Sigmoid colon (tissue), 7 donors: ENCODE measurements around the gene C11orf21. TPM values are rescaled to one million over a fixed set of nuclear protein-coding genes. Genes with fewer than 3 reads are reported as not detected.

Source experiments
- DNase-seq: peaks from one replicate; pipeline ENCODE4 v3.0.0-alpha.2; 2019
- H3K27ac ChIP-seq, 4 donors: fragments of 200-600 bp; sonication (generic); one replicate each; pipeline ENCODE4 v1.5.1; 2016 to 2019; ENCODE audit warnings: mild to moderate bottlenecking in 1 of 4
- H3K27me3 ChIP-seq, 3 donors: fragments of 200-600 bp; sonication (generic); one replicate each; pipeline ENCODE4 v1.5.1; 2019; ENCODE audit warnings: mild to moderate bottlenecking in 1 of 3
- H3K36me3 ChIP-seq, 4 donors: fragments of 200-600 bp; sonication (generic); one replicate each; pipeline ENCODE4 v1.5.1; 2016 to 2019
- H3K4me1 ChIP-seq, 4 donors: fragments of 200-600 bp; sonication (generic); one replicate each; pipeline ENCODE4 v1.5.1; 2017 to 2019
- H3K4me3 ChIP-seq, 4 donors: fragments of 200-600 bp; sonication (generic); one replicate each; pipeline ENCODE4 v1.5.1; 2017 to 2019; ENCODE audit warnings: mild to moderate bottlenecking in 2 of 4, moderate library complexity in 1 of 4
- H3K9me3 ChIP-seq, 4 donors: fragments of 200-600 bp in 3 of 4; sonication (generic) in 3 of 4; one replicate each; pipeline versions ENCODE4 v1.5.1 to v1.6.1; 2013 to 2019
- EP300 ChIP-seq, 4 donors: sonication (generic); formaldehyde crosslinking; IDR thresholded peaks; one replicate each; pipeline ENCODE4 v1.6.1; 2017; ENCODE audit warnings: antibody characterized with exemption in 4 of 4
- POLR2A ChIP-seq, 2 donors: fragments of 450-650 bp; IDR thresholded peaks; one replicate each; pipeline ENCODE4 v1.6.1; 2016; ENCODE audit warnings: antibody characterized with exemption in 2 of 2, mild to moderate bottlenecking in 2 of 2, moderate library complexity in 2 of 2
- POLR2AphosphoS5 ChIP-seq, 4 donors: sonication (generic); formaldehyde crosslinking; IDR thresholded peaks; one replicate each; pipeline ENCODE4 v1.6.1; 2017; ENCODE audit warnings: antibody characterized with exemption in 4 of 4
- WGBS, 2 donors: extraction: QIAGEN DNeasy Blood & Tissue Kit; methylation state at CpG; one replicate each; pipeline ENCODE4 v1.1.7; 2013; 5-methylcytosine and 5-hydroxymethylcytosine counted together
- intact Hi-C: fragments of 100-400 bp; cut with DNase I; formaldehyde crosslinking; loops from one replicate; pipeline ENCODE4 v1.15.1; 2023
- polyA plus RNA-seq, 3 donors: library from polyadenylated mRNA; stranded (reverse); fragments of 200-250 nt; gene quantifications; one replicate each; pipeline ENCODE4 v1.2.3, GENCODE V29; 2013
- total RNA-seq, 4 donors: library from RNA; depleted of rRNA; stranded (reverse); fragments of >200 nt; gene quantifications; one replicate each; pipeline ENCODE4 v1.1.0, GENCODE V29; 2016
- TF ChIP-seq, protein P1 (sequence below), 4 experiments: fragments of 450-650 bp in 3 of 4; fragments of 200-600 bp in 1 of 4; IDR thresholded peaks; one replicate each; pipeline ENCODE4 v1.5.1; 2016 to 2019; ENCODE audit warnings: antibody characterized with exemption in 4 of 4, mild to moderate bottlenecking in 3 of 4, moderate library complexity in 2 of 4
- donor health status: healthy with polysubstance abuse.
- donor health status: Bipolar disorder and iron deficiency.
- donor health status: healthy.

Gene C11orf21
- total and polyA plus RNA-seq, 7 donors, result 0.68 to 6.2 (median 0.71) TPM; not detected in 4

DNA sequence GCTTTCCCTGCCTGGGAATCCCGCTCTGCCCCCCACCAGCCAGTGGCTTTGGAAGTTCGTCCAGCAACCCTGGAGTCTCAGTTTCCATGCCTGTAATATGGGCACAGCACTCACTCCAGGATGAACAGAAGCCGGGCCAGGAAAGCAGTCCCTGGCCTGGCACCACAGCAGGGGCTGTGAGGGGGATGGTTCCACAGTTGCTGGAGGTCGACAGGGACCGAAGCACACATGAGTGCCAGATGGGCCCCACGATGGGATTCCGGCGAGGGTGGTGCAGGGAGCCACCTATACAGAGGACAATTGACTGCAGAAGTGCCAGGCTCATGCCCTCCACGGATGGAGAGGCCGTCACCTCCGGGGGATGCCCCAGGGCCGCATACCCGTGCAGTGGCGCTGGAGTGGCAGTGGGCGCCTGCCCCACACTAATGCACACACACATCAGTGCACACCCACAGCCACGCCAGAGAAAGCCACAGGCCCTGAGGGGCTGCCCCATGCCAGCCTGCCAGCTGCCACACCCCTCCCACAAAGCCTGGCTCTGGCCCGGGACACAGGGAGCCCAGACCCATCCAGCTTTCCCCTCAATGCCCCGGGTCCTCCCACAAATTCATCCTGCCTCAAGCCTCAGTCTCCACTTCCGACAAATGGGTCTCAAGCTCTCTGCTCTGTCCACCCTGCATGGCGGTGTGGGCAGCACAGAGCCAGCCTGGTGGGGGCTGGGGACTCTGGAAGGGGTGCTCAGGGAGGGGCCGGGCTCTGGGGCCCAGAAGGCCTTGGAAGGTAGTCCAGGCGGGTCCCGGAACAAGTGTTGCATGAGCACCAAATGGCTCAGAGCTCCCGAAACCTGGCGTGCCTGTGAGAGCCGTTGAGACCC is 41.0 kb downstream of the C11orf21 start:
- Histone ChIP-seq H3K4me1 (no peaks in the 10 kb centered on the region), H3K9me3 (no peaks in the 10 kb centered on the region), H3K27ac (no peak overlapping the region), H3K27me3 (peaks cover 0 to 17% (median 0%) of the 10 kb centered on the region in 3 donors), H3K4me3 (no peak overlapping the region), H3K36me3 (no peaks in the 10 kb centered on the region)
- intact Hi-C loops, result no loop called here
- 87 to 89% methylated on average over 26 of the region's 26 CpGs for WGBS, 2 donors
- TF ChIP-seq, protein P1, sequence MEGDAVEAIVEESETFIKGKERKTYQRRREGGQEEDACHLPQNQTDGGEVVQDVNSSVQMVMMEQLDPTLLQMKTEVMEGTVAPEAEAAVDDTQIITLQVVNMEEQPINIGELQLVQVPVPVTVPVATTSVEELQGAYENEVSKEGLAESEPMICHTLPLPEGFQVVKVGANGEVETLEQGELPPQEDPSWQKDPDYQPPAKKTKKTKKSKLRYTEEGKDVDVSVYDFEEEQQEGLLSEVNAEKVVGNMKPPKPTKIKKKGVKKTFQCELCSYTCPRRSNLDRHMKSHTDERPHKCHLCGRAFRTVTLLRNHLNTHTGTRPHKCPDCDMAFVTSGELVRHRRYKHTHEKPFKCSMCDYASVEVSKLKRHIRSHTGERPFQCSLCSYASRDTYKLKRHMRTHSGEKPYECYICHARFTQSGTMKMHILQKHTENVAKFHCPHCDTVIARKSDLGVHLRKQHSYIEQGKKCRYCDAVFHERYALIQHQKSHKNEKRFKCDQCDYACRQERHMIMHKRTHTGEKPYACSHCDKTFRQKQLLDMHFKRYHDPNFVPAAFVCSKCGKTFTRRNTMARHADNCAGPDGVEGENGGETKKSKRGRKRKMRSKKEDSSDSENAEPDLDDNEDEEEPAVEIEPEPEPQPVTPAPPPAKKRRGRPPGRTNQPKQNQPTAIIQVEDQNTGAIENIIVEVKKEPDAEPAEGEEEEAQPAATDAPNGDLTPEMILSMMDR (IDR thresholded peaks at IDR 0.05), result no peak
- TF ChIP-seq EP300 (IDR thresholded peaks at IDR 0.05) (no peak), POLR2A (IDR thresholded peaks at IDR 0.05) (no peak), POLR2AphosphoS5 (IDR thresholded peaks at IDR 0.05) (no peak)
- no peak for DNase-seq

DNA sequence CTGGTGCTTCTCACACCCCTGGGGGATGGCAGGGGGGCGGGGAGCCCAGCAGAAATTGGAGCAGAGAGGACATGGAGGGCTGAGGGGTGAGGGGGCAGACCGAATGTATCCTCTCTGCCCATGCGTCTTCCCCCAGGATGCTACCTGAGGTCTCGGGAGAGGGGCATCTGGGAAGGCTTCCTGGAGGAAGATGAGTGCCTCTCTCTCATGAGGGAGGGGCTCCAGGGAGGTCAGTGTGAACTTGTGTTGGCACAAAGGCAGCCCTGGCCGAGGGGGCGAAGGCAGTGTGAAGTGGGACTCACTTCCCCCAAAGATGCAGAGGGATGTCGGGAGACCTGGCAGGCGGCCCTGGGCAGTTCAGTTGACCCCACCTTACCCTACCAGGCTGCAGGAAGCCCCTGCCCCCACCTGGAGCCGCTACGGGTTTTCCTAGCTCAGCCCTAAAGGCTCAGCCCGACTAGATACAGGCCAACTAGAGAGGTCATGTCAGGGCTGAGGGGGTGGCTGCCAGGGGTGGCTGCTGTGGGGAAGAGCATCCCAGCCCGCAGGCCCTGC is 41.7 kb downstream of the C11orf21 start:
- intact Hi-C loops, result no loop called here
- peak; percentile 50 for DNase-seq
- H3K4me3 ChIP-seq, result no peak overlapping the region
- no peaks in the 10 kb centered on the region for H3K36me3 ChIP-seq
- TF ChIP-seq, protein P1 (IDR thresholded peaks at IDR 0.05), result no peak
- TF ChIP-seq POLR2A (IDR thresholded peaks at IDR 0.05) (no peak), EP300 (IDR thresholded peaks at IDR 0.05) (no peak), POLR2AphosphoS5 (IDR thresholded peaks at IDR 0.05) (no peak)
- 83 to 84% methylated on average over 12 of the region's 12 CpGs for WGBS, 2 donors
- H3K9me3 ChIP-seq, result no peaks in the 10 kb centered on the region
- H3K27ac ChIP-seq, result no peak overlapping the region
- no peaks in the 10 kb centered on the region for H3K4me1 ChIP-seq
- H3K27me3 ChIP-seq, result peaks cover 0 to 17% (median 0%) of the 10 kb centered on the region in 3 donors

DNA sequence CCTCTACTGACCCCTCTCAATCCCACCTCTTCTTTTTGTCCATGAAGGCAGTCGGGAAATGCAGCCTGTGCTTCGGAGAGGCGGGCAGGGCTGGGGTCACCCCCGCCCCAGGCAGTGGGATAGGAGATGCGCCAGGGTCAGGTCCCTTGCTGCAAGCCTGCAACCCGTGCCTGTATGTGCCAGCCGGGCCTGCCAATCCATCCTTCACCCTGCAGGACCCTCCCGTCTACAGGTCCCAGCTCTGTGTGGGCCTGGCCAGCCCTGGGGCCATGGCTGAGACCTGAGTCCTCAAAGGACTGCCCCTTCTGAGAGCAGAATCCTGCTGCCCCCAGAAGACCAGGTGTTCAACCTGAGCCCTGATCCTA is 42.3 kb downstream of the C11orf21 start:
- Histone ChIP-seq H3K36me3 (no peaks in the 10 kb centered on the region), H3K4me1 (no peaks in the 10 kb centered on the region), H3K27ac (no peak overlapping the region), H3K27me3 (peaks cover 0 to 17% (median 0%) of the 10 kb centered on the region in 3 donors), H3K4me3 (no peak overlapping the region), H3K9me3 (no peaks in the 10 kb centered on the region)
- peak; percentile 50 for DNase-seq
- intact Hi-C loops, result no loop called here
- 89 to 91% methylated on average over 8 of the region's 8 CpGs for WGBS, 2 donors
- no peak for TF ChIP-seq POLR2A (IDR thresholded peaks at IDR 0.05)

DNA sequence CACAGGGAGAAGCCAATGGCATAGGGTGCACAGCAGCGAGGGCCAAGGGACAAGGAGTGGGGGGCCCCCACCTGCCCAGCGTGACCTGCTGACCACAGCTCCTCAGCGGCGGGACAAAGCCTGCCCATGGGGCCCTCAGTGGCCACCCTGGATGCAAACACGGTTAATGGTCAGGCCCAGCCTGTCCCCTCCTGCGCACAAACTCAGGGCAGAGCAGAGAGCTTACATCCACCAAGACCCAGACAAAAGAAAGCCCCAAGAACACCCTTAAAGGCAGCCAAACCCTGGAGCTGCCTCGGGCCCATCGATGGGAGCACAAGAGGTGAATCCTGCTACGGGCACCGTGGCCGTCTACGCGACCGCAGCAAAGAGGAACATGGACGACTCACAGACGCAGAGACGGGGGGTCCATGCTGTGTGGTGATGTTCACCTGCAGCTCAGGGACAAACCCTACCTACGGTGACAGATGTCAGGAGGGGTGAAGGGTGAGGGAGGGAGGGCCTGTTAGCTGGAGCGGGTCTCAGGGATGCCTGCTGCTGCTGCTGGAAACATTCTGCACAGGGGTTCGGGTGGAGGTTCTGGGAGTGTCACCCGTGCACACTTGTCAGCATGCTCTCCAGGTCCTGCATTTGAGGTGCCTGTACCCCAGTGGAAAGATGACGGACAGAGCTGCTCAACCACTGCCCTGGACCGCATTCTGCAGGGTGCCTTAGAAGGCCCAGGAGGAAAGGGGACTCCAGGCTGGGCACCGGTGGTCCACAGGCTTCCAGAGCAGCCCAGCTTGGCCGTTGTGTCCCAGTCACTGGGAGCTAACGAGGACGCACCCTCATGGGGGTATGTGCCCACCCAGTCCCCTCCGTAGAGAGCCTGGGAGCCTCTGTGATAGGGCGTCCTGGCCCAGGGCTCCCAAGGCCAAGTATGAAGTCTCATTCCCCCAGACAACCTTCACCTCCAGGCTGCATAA is 42.9 kb downstream of the C11orf21 start:
- Histone ChIP-seq H3K36me3 (no peaks in the 10 kb centered on the region), H3K9me3 (no peaks in the 10 kb centered on the region), H3K27me3 (peaks cover 0 to 17% (median 0%) of the 10 kb centered on the region in 3 donors), H3K4me3 (no peak overlapping the region), H3K4me1 (no peaks in the 10 kb centered on the region), H3K27ac (no peak overlapping the region)
- 93% methylated on average over 29 of the region's 29 CpGs for WGBS, 2 donors
- intact Hi-C loops, result no loop called here
- peak; percentile 50 for DNase-seq
- TF ChIP-seq, protein P1 (IDR thresholded peaks at IDR 0.05), result no peak
- TF ChIP-seq POLR2A (IDR thresholded peaks at IDR 0.05) (no peak), EP300 (IDR thresholded peaks at IDR 0.05) (no peak), POLR2AphosphoS5 (IDR thresholded peaks at IDR 0.05) (no peak)
